Smooth muscle cell (in vitro differentiated cells): ENCODE data around the gene TLL2. TPM values are rescaled to one million over a fixed set of nuclear protein-coding genes. Genes with fewer than 3 reads are reported as not detected.
A peak's percentile ranks its signal among the peaks of the same experiment; 100 is the strongest.

Source experiments
- DNase-seq: peaks from one replicate; lab custom pipeline; 2025; ENCODE audit not compliant: unreplicated experiment; lab: John Stamatoyannopoulos, UW
- H2AFZ ChIP-seq: fragments of 200-600 bp; sonication (generic); 2 replicates; pipeline ENCODE4 v1.6.0; 2016; ENCODE audit warnings: antibody characterized with exemption, low read depth, mild to moderate bottlenecking
- H3F3A ChIP-seq: fragments of 200-600 bp; sonication (generic); 2 replicates; pipeline ENCODE4 v1.6.0; 2017; ENCODE audit warnings: antibody characterized with exemption, low read depth
- H3K27ac ChIP-seq: fragments of 200-600 bp; sonication (generic); 2 replicates; pipeline ENCODE4 v1.5.1; 2016; ENCODE audit warnings: low read depth, mild to moderate bottlenecking
- H3K27me3 ChIP-seq: fragments of 200-600 bp; sonication (generic); 2 replicates; pipeline ENCODE4 v1.6.1; 2016; ENCODE audit warnings: low read depth, mild to moderate bottlenecking
- H3K36me3 ChIP-seq: fragments of 200-600 bp; sonication (generic); 2 replicates; pipeline ENCODE4 v1.5.1; 2016; ENCODE audit warnings: low read depth
- H3K4me1 ChIP-seq: fragments of 200-600 bp; sonication (generic); 2 replicates; pipeline ENCODE4 v1.5.1; 2016; ENCODE audit warnings: low read depth
- H3K4me2 ChIP-seq: fragments of 200-600 bp; sonication (generic); 2 replicates; pipeline ENCODE4 v1.6.0; 2016; ENCODE audit warnings: mild to moderate bottlenecking
- H3K4me3 ChIP-seq: fragments of 200-600 bp; sonication (generic); 2 replicates; pipeline ENCODE4 v1.5.1; 2016; ENCODE audit warnings: mild to moderate bottlenecking
- H3K79me2 ChIP-seq: fragments of 200-600 bp; sonication (generic); 2 replicates; pipeline ENCODE4 v1.6.0; 2016; ENCODE audit warnings: low read depth, mild to moderate bottlenecking
- H3K9ac ChIP-seq: fragments of 200-600 bp; sonication (generic); 2 replicates; pipeline ENCODE4 v1.6.0; 2016; ENCODE audit warnings: low read depth
- H3K9me3 ChIP-seq: fragments of 200-600 bp; sonication (generic); replicated peaks from 2 replicates; pipeline ENCODE4 v1.5.1; 2016; ENCODE audit warnings: low read depth
- H4K20me1 ChIP-seq: fragments of 200-600 bp; sonication (generic); 2 replicates; pipeline ENCODE4 v1.6.0; 2016; ENCODE audit warnings: low read depth
- WGBS: methylation state at CpG from one replicate; pipeline ENCODE4 v1.1.7; 2016; ENCODE audit warnings: low lambda C conversion rate; 5-methylcytosine and 5-hydroxymethylcytosine counted together
- polyA plus RNA-seq: library from polyadenylated mRNA; unstranded; fragments of >200 nt; fragmentation: Nextera tagmentation; extraction: Ambion mirVana; gene quantifications from 2 replicates; pipeline ENCODE4 v1.2.1, GENCODE V29; 2016
- total RNA-seq: library from RNA; depleted of rRNA; stranded (reverse); fragments of >200 nt; gene quantifications from 2 replicates; pipeline ENCODE4 v1.2.3, GENCODE V29; 2014
- TF ChIP-seq, protein P1 (sequence below): fragments of 200-600 bp; sonication (generic); IDR thresholded peaks from 2 replicates; pipeline ENCODE4 v1.5.1; 2017; ENCODE audit warnings: borderline replicate concordance, mild to moderate bottlenecking, antibody characterized with exemption; ENCODE audit not compliant: insufficient read depth, poor library complexity, severe bottlenecking

TLL2 gene
- total and polyA plus RNA-seq, 2 experiments from 2014 or later, result 0.18 TPM; not detected in 1

- Histone ChIP-seq H3F3A (no peaks in the 10 kb centered on the region), H3K27me3 (no peaks in the 10 kb centered on the region), H3K79me2 (no peaks in the 10 kb centered on the region), H4K20me1 (no peaks in the 10 kb centered on the region), H2AFZ (no peak overlapping the region), H3K9me3 (no peaks in the 10 kb centered on the region), H3K4me2 (no peak overlapping the region), H3K36me3 (no peaks in the 10 kb centered on the region), H3K4me3 (no peak overlapping the region), H3K9ac (no peak overlapping the region), H3K27ac (no peak overlapping the region), H3K4me1 (peaks cover 5% of the 10 kb centered on the region)
- WGBS, result 81% methylated on average over 9 of the region's 9 CpGs
- TF ChIP-seq, protein P1, sequence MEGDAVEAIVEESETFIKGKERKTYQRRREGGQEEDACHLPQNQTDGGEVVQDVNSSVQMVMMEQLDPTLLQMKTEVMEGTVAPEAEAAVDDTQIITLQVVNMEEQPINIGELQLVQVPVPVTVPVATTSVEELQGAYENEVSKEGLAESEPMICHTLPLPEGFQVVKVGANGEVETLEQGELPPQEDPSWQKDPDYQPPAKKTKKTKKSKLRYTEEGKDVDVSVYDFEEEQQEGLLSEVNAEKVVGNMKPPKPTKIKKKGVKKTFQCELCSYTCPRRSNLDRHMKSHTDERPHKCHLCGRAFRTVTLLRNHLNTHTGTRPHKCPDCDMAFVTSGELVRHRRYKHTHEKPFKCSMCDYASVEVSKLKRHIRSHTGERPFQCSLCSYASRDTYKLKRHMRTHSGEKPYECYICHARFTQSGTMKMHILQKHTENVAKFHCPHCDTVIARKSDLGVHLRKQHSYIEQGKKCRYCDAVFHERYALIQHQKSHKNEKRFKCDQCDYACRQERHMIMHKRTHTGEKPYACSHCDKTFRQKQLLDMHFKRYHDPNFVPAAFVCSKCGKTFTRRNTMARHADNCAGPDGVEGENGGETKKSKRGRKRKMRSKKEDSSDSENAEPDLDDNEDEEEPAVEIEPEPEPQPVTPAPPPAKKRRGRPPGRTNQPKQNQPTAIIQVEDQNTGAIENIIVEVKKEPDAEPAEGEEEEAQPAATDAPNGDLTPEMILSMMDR, result no peak
- no peak for DNase-seq
These were observed 35.4 kb downstream of the TLL2 start for GRCh38 chr10:96478355-96478754.

GRCh38 chr10:96473866-96474265 lies 39.9 kb downstream of the TLL2 start:
- Histone ChIP-seq H3K27ac (no peak overlapping the region), H3K27me3 (peaks cover 3% of the 10 kb centered on the region), H3K4me3 (no peak overlapping the region), H2AFZ (no peak overlapping the region), H3K79me2 (no peaks in the 10 kb centered on the region), H3F3A (no peaks in the 10 kb centered on the region), H3K4me1 (peaks cover 5% of the 10 kb centered on the region), H3K9ac (no peak overlapping the region), H3K9me3 (no peaks in the 10 kb centered on the region), H3K4me2 (no peak overlapping the region), H4K20me1 (no peaks in the 10 kb centered on the region), H3K36me3 (no peaks in the 10 kb centered on the region)
- no peak for DNase-seq
- WGBS, result 97% methylated on average over 9 of the region's 9 CpGs
- TF ChIP-seq, protein P1, result no peak

DNA sequence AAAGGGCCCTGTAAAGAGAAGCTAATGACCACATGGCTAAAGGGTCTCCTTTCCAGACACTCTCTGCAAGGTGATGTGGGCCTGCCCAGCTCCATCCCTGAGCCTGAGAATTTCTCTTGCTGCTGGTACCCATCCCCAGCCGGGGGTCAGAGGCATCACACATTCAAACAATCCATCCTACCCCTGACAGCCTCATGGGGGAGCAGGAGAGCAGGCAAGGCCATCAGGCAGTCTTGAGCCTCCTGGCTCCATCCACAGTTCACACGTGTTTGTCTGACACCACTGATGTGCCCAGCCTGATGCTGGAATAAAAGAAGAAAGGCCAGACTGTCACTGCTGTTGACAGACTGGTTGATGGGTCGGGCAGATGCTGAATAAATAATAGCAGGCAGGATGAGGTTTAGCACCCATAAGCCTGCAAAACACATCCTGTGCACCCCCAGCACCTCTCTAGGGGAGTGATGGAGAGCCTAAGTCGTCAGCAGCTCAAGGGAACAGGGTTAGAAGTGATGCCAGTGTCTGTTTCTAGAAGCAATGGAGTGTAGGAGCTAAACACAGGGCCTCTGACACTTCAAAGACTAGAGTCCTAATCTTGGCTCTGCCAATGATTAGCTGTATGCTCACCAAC lies 43.5 kb downstream of the TLL2 start:
- DNase-seq, result no peak
- H3K4me3 ChIP-seq, result no peak overlapping the region

More for the DNA sequence above, 43.5 kb downstream of the TLL2 start:
- Histone ChIP-seq H3K9me3 (no peaks in the 10 kb centered on the region), H2AFZ (no peak overlapping the region), H3K79me2 (no peaks in the 10 kb centered on the region), H3K4me1 (peaks cover 5% of the 10 kb centered on the region), H3K27ac (no peak overlapping the region), H3K9ac (no peak overlapping the region), H3K4me2 (no peak overlapping the region), H3K36me3 (no peaks in the 10 kb centered on the region), H4K20me1 (no peaks in the 10 kb centered on the region), H3F3A (no peaks in the 10 kb centered on the region), H3K27me3 (peaks cover 11% of the 10 kb centered on the region)
- WGBS, result 43% methylated on average over 4 of the region's 4 CpGs
- TF ChIP-seq, protein P1, result peak; percentile 42
